ENCODE results near the gene RPL7L1.
"Not testable (repeated sequence)": the region's sequence is repeated elsewhere in the genome, so short reads cannot be mapped to it uniquely, and the experiment has no call there.

RPL7L1 gene

GRCh38 chr6:42871711-42872110 lies 7.7 kb upstream of the RPL7L1 start:
- no peak for DNase-seq (ENCODE audit: low spot score)
- H3K27ac ChIP-seq: no peak overlapping the region
- H3K4me3 ChIP-seq: no peak overlapping the region
- no peak for TF ChIP-seq CTCF (IDR thresholded peaks at IDR 0.05)

DNA sequence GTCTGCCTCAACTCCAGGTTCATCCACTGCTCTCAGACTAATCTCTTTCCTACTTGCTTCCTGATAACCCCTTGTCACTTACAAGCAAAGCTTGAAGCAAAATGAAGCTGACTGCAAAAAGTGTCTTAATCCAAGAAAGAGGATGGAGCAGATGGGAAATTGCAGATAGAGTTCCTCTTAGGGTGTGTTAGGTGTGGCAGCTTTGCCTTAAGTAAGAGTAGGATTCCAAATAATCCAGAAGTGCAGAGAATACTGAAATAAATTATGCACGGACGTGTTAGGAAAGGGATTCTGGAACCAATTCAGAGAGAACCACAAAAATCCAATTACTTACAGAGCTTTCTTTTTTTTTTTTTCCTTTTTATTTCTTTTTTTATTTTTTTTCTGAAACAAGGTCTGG lies 6.1 kb upstream of the RPL7L1 start:
- Histone ChIP-seq H3K27ac (no peak overlapping the region), H3K4me3 (no peak overlapping the region)
- no peak for TF ChIP-seq CTCF (IDR thresholded peaks at IDR 0.05)
- DNase-seq (ENCODE audit: low spot score): no peak

DNA sequence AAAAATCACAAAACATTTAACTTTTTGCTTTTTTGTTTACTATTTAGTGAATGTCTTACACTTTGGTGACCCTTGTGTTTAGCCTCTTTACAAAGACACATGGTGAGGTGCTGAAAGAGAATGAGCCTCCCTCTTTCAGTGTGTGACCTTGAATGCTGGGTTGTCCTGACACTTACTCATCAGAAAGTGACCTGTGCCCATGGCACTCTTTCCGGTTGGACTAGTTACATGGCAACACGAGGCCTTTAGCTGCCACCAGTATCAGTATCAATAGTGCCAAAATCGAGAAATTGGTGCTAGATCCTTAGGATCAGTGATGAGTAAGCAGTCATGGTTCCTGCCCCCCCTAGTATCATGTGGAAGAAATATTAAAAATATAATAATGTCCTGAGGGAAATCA lies 1.7 kb upstream of the RPL7L1 start:
- DNase-seq (ENCODE audit: low spot score): no peak
- no peak for TF ChIP-seq CTCF (IDR thresholded peaks at IDR 0.05)
- Histone ChIP-seq H3K27ac (no peak overlapping the region), H3K4me3 (no peak overlapping the region)

DNA sequence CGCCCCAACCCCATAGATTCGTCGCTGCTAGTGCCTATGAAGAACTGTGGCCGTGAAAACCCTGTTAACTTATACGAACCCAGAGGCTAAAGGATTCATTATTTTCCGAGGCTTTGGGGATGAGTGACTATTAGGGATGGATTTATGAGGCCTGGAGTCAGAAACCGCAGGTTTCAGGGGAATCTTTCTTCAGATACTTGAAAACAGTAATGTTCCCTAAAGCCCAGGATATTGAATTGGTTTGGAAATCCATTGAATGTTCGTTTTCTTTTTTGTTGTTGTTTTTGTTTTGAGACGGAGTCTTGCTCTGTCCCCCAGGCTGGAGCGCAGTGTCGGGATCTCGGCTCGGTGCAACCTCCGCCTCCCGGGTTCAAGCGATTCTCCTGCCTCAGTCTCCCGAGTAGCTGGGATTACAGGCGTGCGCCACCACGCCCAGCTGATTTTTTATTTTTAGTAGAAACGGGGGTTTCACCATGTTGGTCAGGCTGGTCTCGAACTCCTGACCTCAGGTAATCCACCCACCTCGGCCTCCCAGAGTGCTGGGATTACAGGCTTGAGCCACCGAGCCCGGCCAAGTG lies 913 bp downstream of the RPL7L1 start:
- peak overlapping the region; percentile 87 to 94 for H3K27ac ChIP-seq
- DNase-seq (ENCODE audit: low spot score): not testable (repeated sequence)
- peak overlapping the region; percentile 83 for H3K4me3 ChIP-seq

GRCh38 chr6:42880871-42881270 lies 1.5 kb downstream of the RPL7L1 start:
- Histone ChIP-seq H3K27ac (peak overlapping the region in 1 of 2 donors; percentile 87), H3K4me3 (peak overlapping the region; percentile 83)
- not testable (repeated sequence) for DNase-seq (ENCODE audit: low spot score)

- TF ChIP-seq CTCF (IDR thresholded peaks at IDR 0.05): no peak
- no peak for DNase-seq (ENCODE audit: low spot score)
Observed at GRCh38 chr6:42885702-42886101, 6.3 kb downstream of the RPL7L1 start.

GRCh38 chr6:42888201-42888600 lies 8.8 kb downstream of the RPL7L1 start:
- not testable (repeated sequence) for H3K27ac ChIP-seq; DNase-seq (ENCODE audit: low spot score); H3K4me3 ChIP-seq

More at GRCh38 chr6:42885702-42886101, 6.3 kb downstream of the RPL7L1 start:
- no peak overlapping the region for H3K27ac ChIP-seq
- H3K4me3 ChIP-seq: no peak overlapping the region

- H3K4me3 ChIP-seq: peak overlapping the region; percentile 86
- peak overlapping the region in 1 of 2 donors; percentile 75 for H3K27ac ChIP-seq
- DNase-seq (ENCODE audit: low spot score): no peak
- no peak for TF ChIP-seq CTCF (IDR thresholded peaks at IDR 0.05)
Observed at GRCh38 chr6:42889815-42890214, 10.4 kb downstream of the RPL7L1 start.
